Stimulated activated CD4-positive, alpha-beta T cell treated with anti-CD3 and anti-CD28 coated beads, Interleukin-2, amount 100 ng/mL, for 4 hours (primary cell): ENCODE measurements around the gene CXCR4.
"Not testable (repeated sequence)": the region's sequence is repeated elsewhere in the genome, so short reads cannot be mapped to it uniquely, and the experiment has no call there.

ENCODE experiments used
- DNase-seq: peaks from one replicate; pipeline ENCODE4 v3.0.0-alpha.2; 2020; ENCODE audit warnings: low read depth

Gene CXCR4

DNA sequence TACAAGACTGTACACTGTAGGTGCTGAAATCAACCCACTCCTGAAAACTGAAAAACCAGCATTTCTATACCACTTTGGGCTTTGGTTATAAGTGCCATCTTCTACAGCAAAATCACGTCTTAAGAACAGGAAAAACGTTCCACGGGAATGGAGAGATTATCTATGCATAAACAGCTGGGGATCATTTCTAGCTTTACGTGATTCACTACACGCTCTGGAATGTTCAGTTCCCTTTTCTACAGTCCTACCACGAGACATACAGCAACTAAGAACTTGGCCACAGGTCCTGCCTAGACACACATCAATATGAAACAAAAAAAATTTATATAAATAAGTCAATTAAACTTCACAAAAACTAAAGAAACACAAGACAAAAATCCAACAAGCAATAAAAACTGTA lies 3.6 kb downstream of the CXCR4 start:
- DNase-seq, result no peak

GRCh38 chr2:136113209-136113971 lies 4.6 kb downstream of the CXCR4 start:
- no peak for DNase-seq

DNA sequence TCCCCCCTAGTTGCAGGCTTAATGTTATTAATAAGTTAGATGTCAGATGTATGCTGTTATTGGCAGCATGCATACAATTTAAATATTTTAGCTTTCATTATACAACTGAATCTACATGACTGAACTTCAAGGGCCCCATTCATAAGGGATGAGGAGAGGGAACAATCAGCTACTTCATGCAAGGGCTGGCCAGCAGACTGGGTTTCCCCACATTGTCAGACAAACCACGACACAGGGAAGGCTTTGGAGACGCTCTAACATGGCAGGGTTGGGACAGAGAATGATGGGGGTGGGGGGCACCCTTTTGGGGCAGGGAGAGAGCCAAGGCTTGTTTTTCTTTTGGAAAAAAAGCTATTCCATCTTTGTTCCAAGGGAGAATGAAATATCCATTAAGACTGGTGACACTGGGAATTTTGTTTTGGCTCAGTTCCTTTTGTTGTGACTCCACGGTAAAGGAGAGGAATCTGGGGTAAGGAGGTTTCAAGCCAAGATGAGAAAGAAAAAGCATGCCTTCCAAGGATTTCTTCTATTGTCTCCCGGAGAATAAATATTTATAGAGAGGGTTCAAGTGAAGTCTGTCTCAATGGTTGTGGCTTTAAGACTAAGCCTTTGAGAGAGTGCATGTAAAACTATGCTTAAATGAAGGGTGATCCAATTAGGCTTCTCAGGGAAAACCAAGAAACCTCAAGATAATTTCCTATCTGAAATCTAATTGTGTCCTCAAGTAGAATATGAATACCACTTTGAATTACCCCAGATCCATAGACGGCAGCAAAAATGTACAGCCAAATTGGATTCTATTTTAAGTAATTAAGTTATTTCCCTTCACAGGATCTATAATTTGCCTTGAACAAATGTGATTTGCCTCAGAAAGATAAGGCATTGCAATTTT lies 5.4 kb downstream of the CXCR4 start:
- DNase-seq, result no peak

- no peak for DNase-seq
Observed at GRCh38 chr2:136111711-136112110, 6.2 kb downstream of the CXCR4 start.

DNA sequence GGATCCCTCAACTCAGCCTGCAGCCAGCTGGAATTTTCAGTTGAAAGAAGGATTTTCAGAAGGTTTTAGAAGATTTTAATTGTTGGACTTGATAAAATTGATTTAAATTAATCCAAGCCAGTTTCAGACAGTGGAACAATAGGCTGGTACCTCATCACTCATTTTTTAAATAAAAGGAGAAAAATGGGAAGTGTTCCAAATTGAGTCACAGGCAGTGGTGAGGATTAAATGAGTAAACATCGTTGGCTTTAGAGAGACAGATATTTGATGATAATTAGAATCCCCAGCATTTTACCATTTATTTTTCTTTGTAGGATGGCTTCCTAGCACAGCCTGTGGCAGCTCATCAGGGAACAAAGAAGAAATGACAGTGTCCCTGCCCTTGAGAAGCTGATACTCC lies 7.4 kb downstream of the CXCR4 start:
- DNase-seq, result no peak

- DNase-seq, result no peak
Observed at GRCh38 chr2:136108463-136108862, 9.5 kb downstream of the CXCR4 start.

GRCh38 chr2:136107051-136108033 lies 10.6 kb downstream of the CXCR4 start:
- no peak for DNase-seq

DNA sequence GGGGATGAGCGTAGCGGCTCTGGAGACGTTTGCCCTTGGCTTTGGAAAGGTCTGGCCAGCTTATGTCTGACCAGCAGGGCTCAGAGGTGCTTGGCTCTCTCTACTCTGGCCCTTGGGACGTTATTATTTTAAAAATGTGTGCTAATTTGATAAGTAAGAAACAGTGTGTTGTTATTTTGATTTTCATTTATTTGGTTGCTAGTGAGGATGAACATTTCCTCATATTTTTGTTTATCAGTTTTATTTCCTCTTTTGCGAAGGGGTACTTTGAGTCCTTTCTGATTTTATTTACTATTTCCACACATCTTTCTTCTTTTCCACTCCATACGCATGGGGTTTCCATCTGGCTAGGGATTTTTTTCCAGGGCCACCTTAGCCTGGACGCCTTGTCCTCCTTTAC lies 11.4 kb downstream of the CXCR4 start:
- DNase-seq, result no peak

- DNase-seq, result no peak
Observed at GRCh38 chr2:136104977-136105376, 13.0 kb downstream of the CXCR4 start.

DNA sequence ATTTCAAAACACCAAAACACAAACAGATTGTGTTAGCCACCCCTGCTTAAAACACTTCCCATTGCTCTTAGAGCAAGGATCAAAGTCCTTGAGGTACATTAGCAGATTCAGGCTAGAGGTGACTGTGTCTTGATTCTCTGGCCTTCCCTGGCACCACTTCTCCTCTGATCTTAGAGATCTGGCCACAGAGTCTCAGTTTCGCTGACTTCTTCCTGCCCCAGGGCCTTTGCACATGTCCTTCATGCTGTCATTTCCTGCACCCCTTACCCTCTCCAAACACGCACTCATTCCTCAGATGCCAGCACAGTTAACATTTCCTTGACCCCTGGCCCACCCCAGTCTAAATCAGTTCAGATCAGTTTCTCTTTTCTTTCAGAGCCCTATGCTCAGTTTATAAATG lies 16.9 kb downstream of the CXCR4 start:
- no peak for DNase-seq

- DNase-seq, result no peak
Observed at GRCh38 chr2:136098441-136098840, 19.5 kb downstream of the CXCR4 start.

- DNase-seq, result no peak
Observed at GRCh38 chr2:136093583-136093982, 24.4 kb downstream of the CXCR4 start.

GRCh38 chr2:136091899-136092298 lies 26.1 kb downstream of the CXCR4 start:
- no peak for DNase-seq

DNA sequence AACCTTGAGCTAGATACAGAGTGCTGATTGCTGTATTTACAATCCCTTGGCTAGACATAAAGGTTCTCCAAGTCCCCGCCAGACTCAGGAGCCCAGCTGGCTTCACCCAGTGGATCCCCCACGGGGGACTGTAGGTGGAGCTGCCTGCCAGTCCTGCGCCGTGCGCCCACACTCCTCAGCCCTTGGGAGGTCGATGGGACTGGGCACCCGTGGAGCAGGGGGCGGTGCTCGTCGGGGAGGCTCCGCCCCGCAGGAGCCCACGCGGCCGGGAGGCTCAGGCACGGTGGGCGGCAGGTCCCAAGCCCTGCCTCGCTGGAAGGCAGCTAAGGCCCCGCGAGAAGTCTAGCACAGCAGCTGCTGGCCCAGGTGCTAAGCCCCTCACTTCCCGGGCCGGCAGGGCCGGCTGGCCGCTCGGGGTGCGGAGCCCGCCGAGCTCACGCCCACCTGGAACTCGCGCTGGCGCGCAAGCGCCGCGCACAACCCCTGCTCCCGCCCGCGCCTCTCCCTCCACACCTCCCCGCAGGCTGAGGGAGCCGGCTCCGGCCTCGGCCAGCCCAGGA lies 30.0 kb downstream of the CXCR4 start:
- DNase-seq, result not testable (repeated sequence)

- no peak for DNase-seq
Observed at GRCh38 chr2:136086253-136087016, 31.5 kb downstream of the CXCR4 start.

- no peak for DNase-seq
Observed at GRCh38 chr2:136085453-136086209, 32.3 kb downstream of the CXCR4 start.

DNA sequence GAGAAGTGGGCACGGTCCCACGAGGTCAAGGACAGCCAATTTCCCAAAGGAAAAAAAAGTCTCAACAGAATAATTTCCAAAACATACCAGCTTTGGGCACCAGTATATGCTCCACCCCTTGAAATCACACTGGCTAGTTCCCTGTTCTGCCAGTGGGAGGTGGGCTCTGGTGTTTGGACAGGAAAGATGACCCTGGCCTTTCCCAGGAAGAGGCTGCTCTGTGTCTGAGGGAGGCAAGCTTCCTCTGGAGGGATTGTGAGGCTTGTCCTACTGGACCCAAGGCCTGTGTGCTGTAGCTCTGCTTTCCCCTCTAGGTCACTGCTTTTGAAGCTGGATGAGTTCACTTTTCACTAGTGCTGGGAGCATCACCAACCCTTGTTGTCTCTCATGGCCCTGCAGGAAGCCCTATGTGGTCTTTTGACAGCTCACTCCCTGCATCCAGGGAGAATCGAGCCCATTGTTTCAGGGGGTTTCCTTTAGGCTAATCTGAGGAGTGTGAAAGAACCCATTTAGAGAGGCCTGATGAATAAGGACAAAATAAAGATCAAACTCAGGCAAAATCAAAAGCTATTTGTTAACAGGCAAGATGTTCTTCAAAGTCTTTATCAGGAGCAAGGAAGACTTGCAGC lies 36.3 kb downstream of the CXCR4 start:
- no peak for DNase-seq

GRCh38 chr2:136080114-136080513 lies 37.8 kb downstream of the CXCR4 start:
- DNase-seq, result no peak

- no peak for DNase-seq
Observed at GRCh38 chr2:136077107-136077506, 40.8 kb downstream of the CXCR4 start.

DNA sequence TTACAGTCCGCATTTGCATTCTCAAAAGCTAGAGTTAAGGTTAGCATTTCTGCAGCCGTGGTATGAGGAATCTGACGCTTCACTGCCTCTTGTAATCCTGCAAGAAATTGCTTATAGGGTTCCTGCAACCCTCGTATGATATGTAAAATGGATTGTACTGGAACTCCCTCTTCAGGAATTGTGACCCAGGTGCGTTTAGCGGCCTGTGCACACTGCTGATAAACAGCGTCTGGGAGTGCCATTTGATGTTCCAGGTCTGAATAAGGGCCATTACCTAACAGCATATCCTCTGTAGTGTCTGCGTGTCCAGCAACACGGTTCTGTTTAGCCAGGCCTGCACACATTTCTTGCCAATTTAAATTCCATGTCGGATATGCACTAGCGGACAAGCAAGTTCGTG lies 42.5 kb downstream of the CXCR4 start:
- DNase-seq, result no peak
